ENCODE results near the gene PRPF31.

Gene PRPF31

GRCh38 chr19:54115109-54116063 lies at the start of gene PRPF31, which contains the start of gene TFPT:
PRPF31 (plus strand) TSS chr19:54115754; CDS start chr19:54118279, 2,525 bp downstream.
TFPT (minus strand) TSS chr19:54115657; CDS start chr19:54115269, 388 bp downstream.
- peak within 1 kb of the TSS; percentile 71 to 99 (median 90) for H3K27ac ChIP-seq
- peak within 1 kb of the TSS; percentile 66 to 95 (median 89) for H3K4me3 ChIP-seq

GRCh38 chr19:54069470-54069869 lies 46.1 kb upstream of the PRPF31 start:
- Histone ChIP-seq H3K27ac (no peak overlapping the region), H3K4me3 (no peak overlapping the region)

GRCh38 chr19:54073829-54074228 lies 41.7 kb upstream of the PRPF31 start:
- Histone ChIP-seq H3K4me3 (no peak overlapping the region), H3K27ac (no peak overlapping the region)

GRCh38 chr19:54074851-54075250 lies 40.7 kb upstream of the PRPF31 start:
- no peak overlapping the region for H3K27ac ChIP-seq
- no peak overlapping the region for H3K4me3 ChIP-seq

GRCh38 chr19:54077334-54077733 lies 38.2 kb upstream of the PRPF31 start:
- H3K27ac ChIP-seq: no peak overlapping the region
- no peak overlapping the region for H3K4me3 ChIP-seq

GRCh38 chr19:54081032-54081431 lies 34.5 kb upstream of the PRPF31 start, which contains the start of gene TARM1:
TARM1 (minus strand) TSS chr19:54081365; CDS start chr19:54081340, 25 bp downstream.
- no peak within 1 kb of the TSS for H3K27ac ChIP-seq

GRCh38 chr19:54084410-54084809 lies 31.1 kb upstream of the PRPF31 start:
- no peak overlapping the region for H3K27ac ChIP-seq

More at GRCh38 chr19:54081032-54081431, 34.5 kb upstream of the PRPF31 start, which contains the start of gene TARM1:
- H3K4me3 ChIP-seq: no peak within 1 kb of the TSS

GRCh38 chr19:54094426-54095000 lies 21.0 kb upstream of the PRPF31 start:
- H3K4me3 ChIP-seq: no peak overlapping the region

More at GRCh38 chr19:54084410-54084809, 31.1 kb upstream of the PRPF31 start:
- H3K4me3 ChIP-seq: no peak overlapping the region

GRCh38 chr19:54095136-54095858 lies 20.3 kb upstream of the PRPF31 start:
- Histone ChIP-seq H3K27ac (peak overlapping the region in 9 of 21 experiments; percentile 9 to 83 (median 36)), H3K4me3 (peak overlapping the region; percentile 11 to 44 (median 29))

More at GRCh38 chr19:54094426-54095000, 21.0 kb upstream of the PRPF31 start:
- no peak overlapping the region for H3K27ac ChIP-seq

GRCh38 chr19:54095859-54096616 lies 19.5 kb upstream of the PRPF31 start:
- H3K27ac ChIP-seq: peak overlapping the region in 10 of 21 experiments; percentile 9 to 83 (median 44)
- peak overlapping the region; percentile 11 to 44 (median 29) for H3K4me3 ChIP-seq

GRCh38 chr19:54096617-54097106 lies 18.9 kb upstream of the PRPF31 start:
- Histone ChIP-seq H3K27ac (peak overlapping the region in 14 of 21 experiments; percentile 13 to 83 (median 56)), H3K4me3 (peak overlapping the region in 5 of 7 experiments; percentile 2 to 44 (median 13))

- Histone ChIP-seq H3K27ac (no peak overlapping the region), H3K4me3 (no peak overlapping the region)
Measured at GRCh38 chr19:54099190-54099902, 16.2 kb upstream of the PRPF31 start.

GRCh38 chr19:54099903-54100255 lies 15.7 kb upstream of the PRPF31 start:
- Histone ChIP-seq H3K27ac (peak overlapping the region in 5 of 21 experiments; percentile 20 to 80 (median 48)), H3K4me3 (peak overlapping the region in 1 of 7 experiments; percentile 8)

GRCh38 chr19:54100561-54100960 lies 15.0 kb upstream of the PRPF31 start, which contains the start of gene OSCAR:
OSCAR (minus strand) TSS chr19:54100803; CDS start chr19:54100792, 11 bp downstream.
- peak within 1 kb of the TSS in 11 of 21 experiments; percentile 10 to 80 (median 39) for H3K27ac ChIP-seq
- peak within 1 kb of the TSS in 3 of 7 experiments; percentile 3 to 10 (median 8) for H3K4me3 ChIP-seq

- peak within 1 kb of the TSS; percentile 59 to 95 (median 83) for H3K4me3 ChIP-seq
- H3K27ac ChIP-seq: peak within 1 kb of the TSS; percentile 27 to 94 (median 81)
Measured at GRCh38 chr19:54102421-54103169, 13.0 kb upstream of the PRPF31 start, which contains the start of gene NDUFA3. NDUFA3 (plus strand) TSS chr19:54102855; CDS start chr19:54102879, 24 bp downstream.

GRCh38 chr19:54104998-54105715 lies 10.4 kb upstream of the PRPF31 start:
- Histone ChIP-seq H3K27ac (no peak overlapping the region), H3K4me3 (no peak overlapping the region)
